ENCODE measurements around the gene UQCC2.

The UQCC2 gene

GRCh38 chr6:33725222-33725621 lies 13.7 kb upstream of the UQCC2 start:
- no peak for DNase-seq

- DNase-seq = no peak
Measured at GRCh38 chr6:33724102-33725023, 12.9 kb upstream of the UQCC2 start.

DNA sequence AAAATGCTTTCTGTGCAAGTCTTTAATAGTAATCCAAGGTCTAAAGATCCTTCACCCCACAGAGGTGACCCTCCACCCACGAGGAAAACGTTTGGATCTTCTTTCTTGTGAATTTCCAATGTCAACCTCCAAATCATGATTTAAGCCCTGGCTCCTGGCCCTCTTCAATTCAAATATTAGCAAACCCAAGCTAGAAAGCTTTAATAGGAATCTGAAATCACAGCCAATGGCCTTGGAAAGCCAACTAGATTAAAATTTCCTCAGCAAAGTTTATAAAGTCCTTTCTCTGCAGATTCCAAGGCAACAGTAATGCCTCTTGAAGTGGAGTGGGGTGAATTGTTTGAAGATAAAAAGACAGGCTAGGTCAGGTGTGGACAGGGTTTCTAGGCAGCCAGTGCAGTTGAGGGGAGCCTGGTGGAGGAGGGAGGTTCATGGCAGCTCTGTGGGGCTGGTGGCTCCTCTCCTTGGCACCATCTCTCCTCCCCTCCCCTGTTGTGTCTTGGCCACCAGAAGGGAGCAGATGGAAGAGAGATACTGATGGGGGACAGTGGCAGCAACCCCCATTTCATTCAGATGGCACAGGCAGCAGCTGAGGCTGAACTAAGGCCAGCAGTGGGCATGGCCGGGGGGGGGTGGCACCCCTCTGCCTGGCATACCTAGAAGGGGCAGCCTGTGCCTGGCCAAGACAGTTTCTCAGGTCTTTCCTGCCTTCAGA lies 12.0 kb upstream of the UQCC2 start:
- DNase-seq = no peak

DNA sequence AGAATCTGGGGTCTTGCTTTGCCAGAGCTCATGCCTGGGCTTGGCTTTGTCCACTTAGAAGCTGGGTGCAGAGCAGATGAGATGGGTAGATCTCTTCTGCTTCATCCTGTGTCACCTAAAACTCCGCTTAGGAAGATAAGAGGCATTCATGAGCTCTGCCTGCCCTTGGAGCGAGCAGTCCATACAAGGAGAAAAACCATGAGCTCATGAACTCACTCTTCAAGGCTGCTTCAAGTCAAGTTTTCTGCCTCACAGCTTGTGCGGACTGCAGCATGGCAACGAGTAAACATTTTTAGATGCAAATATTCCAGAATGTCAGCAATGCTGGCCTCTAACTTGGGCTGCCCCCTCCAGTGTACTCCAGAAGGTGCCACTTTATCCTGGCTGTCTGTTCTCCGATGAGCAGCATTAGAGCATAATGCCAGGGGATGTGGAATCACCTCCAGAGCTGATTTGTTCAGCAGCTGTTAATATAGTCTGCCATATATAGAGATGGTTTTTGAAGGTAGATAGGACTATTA lies 10.7 kb upstream of the UQCC2 start:
- no peak for DNase-seq

- DNase-seq = no peak
Measured at GRCh38 chr6:33721508-33721907, 10.0 kb upstream of the UQCC2 start.

DNA sequence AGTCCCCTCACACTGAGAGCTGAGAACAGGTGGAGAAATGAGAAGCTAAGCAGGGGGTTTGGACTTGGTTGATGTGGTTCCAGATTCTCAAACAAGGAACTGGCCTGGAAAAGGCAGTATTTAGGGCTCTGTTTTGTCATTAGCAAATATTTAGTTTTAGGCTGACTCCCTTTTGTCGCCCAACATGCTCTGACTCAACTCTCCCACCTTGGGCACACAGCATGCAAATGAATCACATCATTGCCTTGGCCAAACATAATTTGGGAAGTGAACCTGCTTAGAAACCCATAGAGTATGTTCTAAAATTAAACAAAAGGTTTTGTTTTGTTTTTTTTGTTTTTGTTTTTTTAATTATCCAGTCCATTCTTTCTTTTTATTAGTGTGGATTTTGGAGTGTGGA lies 9.5 kb upstream of the UQCC2 start:
- no peak for DNase-seq

DNA sequence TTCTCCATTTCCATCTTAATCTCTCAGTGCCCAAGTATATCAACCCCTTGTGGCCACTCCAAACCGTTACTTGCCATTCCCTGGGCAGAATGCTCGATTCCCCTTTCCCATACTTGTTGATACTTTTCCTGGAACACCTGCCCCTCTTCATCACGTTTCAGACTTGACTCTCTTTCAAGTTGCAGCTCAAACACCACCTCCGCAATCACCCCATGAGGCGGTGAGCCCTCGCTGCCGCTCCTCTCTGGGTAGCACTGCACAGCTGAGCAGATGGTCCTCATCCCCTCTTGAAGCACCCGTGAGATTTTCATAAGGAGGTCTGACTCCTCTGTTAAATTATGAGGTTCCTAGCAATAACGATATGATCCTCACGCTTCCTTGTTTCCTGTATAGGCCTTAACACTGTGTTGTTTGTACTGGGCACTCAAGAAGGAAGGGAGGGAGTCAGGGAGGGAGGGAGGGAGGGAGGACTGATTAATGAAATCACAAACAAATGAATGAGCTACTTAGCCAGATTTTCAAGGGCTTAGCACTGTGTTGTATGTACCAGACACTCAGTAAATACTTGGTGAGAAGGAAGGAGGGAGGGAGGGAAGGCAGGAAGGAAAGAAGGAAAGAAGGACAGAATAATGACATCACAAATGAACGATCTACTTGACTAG lies 8.0 kb upstream of the UQCC2 start:
- no peak for DNase-seq

GRCh38 chr6:33718713-33719112 lies 7.2 kb upstream of the UQCC2 start:
- no peak for DNase-seq

DNA sequence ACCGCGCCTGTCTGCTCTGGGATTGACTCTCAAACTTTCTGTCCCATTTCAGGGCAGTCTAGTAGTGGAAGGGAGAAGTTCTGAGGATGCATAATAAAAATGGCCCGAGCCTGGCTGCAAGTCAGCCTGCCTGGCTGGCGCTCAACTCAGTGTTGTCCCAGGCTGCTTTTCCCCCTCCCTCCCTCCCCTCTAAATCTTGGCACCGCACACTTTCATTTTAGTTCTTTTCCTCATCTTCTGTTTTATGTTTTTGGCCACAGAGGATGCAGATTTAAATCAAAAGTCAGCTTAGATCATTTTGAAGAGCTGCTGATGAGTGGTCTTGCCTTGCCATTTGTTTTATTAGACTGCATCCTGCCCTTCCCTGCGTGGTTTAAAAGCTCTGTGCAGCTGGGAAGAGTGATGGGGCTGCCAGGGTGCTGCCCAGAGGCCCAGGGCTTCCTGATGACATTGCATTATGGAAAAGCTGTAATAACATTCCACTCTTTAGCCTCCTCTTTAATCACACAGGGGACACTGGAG lies 6.5 kb upstream of the UQCC2 start:
- no peak for DNase-seq

DNA sequence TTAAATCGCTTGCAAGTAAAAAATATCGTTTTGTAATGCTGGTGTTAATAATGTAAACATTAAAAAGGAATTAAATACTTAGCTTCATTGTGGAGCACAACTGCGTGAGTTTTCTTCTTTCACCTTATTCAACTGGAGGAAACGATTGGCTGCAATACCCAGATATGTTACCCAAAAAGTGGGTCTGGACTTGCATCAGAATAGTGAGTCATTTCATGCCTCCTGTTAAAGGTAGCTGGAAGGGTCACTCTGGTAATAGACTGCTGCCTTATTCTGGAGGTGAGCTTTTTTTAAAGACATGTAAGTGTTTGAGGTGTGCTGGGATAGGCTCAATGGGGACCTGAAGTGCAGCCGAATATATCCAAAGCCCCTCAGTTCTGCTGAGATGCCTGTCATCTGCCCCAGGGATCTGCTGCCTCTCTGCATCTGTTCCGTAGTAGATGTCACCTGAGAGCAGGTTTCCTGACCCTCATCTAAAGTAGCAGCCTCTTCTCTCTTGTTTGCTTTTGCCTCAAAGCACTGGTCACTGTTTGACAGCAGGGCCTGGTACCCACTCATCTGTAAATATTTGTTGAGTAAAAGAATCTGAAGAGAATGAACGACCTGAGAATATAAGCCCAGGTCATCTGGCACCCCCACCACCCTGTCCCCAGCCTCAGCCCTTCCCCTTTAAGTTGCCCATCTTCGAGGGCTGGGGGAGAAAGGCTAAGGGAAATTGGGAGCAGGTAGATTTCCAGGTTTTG lies 5.6 kb upstream of the UQCC2 start:
- no peak for DNase-seq

DNA sequence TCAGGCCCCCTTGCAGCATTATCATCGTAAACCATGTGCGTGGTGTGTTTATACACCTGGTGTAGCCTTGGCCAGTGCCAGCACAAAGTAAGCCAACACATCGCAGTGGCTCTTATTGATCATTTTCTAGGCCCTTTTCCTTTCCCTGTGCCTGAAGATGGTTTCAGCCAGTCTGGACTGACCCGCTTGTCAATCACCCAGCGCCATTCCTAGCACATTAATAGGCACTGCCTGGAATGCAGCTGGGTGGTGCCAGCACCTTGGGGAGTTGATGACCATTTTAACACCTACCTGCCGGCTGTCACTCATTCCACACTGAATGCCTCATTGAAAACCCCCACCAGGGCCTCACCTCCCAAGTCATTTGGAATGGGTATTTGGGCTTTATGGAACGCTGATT lies 4.9 kb upstream of the UQCC2 start:
- DNase-seq = no peak

DNA sequence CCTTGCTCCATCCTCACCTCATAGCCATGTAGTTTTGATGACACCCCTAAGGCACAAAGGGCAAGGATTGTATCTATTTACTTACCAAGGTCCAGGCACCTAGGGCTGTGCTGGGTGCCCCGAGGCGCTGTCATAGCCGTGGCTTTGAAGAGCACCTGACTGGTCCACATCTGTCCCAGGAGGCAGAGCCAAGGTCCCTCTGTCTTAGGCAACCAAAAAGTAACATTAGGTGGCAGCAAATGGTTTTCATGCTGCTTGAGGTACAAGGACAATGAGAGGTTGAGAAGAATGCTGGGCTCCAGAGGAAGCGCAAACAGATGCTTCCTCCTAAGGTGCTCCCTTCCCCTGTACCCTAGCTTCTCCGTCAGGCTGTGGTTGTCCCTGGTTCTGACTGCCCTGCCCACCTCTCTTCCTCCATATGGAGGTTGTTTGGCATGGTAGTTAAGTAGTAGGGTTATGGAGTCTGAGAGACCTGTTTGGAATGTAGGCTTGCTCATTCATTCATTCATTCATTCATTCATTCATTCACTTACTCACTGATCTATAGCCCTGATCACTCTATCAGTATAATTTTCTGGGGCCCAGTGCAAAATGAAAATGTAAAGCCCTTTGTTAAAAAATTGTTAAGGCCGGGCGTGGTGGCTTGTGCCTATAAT lies 3.0 kb upstream of the UQCC2 start:
- no peak for DNase-seq

GRCh38 chr6:33713786-33714185 lies 2.3 kb upstream of the UQCC2 start:
- no peak for DNase-seq

DNA sequence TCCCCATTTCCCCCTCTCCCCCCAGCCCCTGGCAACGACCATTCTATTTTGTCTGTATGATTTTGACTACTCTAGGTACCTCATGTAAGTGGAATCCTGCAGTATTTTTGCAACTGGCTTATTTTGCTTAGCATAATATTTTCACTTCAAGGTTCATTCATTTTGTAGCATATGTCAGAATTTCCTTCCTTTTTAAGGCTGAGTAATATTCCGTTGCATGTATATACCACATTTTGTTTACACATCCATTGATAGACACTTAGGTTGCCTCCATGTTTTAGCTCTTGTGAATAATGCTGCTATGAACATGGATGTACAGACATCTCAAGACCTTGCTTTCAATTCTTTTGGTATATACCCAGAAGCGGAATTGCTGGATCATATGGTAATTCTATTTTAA lies 1.4 kb upstream of the UQCC2 start:
- DNase-seq = no peak

GRCh38 chr6:33710296-33711121 lies 991 bp downstream of the UQCC2 start:
- no peak for DNase-seq

- DNase-seq = no peak
Measured at GRCh38 chr6:33709605-33710295, 1.8 kb downstream of the UQCC2 start.

DNA sequence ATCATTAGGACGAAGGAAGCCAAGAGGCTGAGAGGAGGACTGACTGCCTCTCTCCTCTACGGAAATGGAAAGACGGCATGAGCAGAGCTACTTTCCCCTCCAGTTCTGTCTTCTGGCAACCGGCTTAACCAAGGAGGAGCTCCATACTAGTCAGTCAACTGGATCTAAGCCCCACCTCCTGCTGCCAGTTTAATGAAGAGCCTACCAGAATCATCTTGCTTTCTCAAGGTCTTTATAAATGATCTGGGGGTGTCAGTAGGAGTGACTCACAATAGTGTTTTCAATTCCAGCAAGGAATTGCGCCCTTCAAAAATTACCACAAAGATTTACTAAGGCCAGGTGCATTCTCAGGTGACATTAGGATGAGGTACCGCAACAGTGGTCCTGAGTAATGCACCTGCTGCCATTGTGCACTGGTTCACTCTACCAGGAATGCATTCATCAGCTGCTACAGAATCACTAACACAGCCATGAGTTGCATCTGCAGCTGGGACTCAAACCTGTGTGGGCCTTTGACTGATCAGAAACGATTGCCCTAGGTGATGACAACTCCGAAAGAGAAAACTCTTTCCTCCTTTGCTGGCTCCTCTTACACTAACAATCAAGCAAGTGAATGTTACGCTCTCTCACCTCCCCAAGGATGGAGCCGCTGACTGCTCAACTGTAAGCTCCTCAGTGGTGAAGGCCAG lies 2.8 kb downstream of the UQCC2 start:
- DNase-seq = no peak

GRCh38 chr6:33707771-33708170 lies 3.7 kb downstream of the UQCC2 start:
- DNase-seq = no peak

DNA sequence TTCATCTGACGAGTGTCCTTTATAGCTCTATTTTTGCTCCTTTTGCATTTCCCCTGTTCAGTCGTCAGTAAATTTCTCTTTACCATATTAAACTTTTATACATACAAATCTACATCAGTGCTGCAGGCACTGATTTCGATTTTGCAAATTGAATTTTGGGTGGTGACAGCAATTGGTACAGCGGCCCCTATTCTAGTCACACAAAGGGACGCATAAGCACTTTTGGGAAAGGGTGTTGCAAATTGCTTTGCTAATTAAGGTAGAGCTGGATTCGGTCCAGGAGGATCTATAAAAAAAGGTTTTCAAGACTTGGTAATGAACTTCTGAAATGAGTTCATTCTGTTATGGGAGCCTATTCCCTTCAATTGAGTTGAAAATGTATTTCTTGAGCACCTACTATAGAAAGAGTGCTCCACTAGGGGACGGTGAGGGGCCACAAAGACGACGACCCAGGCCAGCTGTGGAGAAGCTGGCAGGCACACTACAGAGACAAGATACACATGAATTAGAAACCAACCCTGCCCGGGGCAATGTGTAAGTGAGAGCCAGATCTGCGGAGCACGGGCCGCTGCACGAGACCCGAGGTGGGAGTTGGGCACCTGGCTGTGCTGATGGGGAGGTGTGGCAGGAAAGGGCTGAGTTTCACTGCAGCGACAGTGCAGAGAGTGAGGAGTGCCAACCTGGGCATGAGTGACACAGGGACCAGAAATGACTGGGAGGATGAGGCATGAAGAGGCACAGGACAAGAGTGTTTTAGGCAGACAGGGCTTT lies 5.4 kb downstream of the UQCC2 start:
- no peak for DNase-seq
